SKM-1 treated with dmso at 0.1 percent for 144 hours (cell line): ENCODE data around the gene SREK1.
A peak's percentile ranks its signal among the peaks of the same experiment; 100 is the strongest.

Experiments used
- DNase-seq: peaks from one replicate; lab custom pipeline; 2025; ENCODE audit not compliant: unreplicated experiment; lab: John Stamatoyannopoulos, UW

Gene SREK1

GRCh38 chr5:66144074-66144833 lies at the start of gene SREK1:
TSS of gene SREK1 (plus strand) at chr5:66144300. CDS start at chr5:66144377, 77 bp downstream.
- DNase-seq = peak; percentile 88

GRCh38 chr5:66100851-66101250 lies 43.2 kb upstream of the SREK1 start:
- no peak for DNase-seq

GRCh38 chr5:66113160-66113559 lies 30.9 kb upstream of the SREK1 start:
- DNase-seq = no peak

GRCh38 chr5:66118304-66118703 lies 25.8 kb upstream of the SREK1 start:
- no peak for DNase-seq

- DNase-seq = no peak
Observed at GRCh38 chr5:66122379-66123034, 21.6 kb upstream of the SREK1 start.

- no peak for DNase-seq
Observed at GRCh38 chr5:66129144-66129543, 15.0 kb upstream of the SREK1 start.

GRCh38 chr5:66130493-66130892 lies 13.6 kb upstream of the SREK1 start:
- DNase-seq = no peak

- DNase-seq = no peak
Observed at GRCh38 chr5:66134407-66134861, 9.7 kb upstream of the SREK1 start.

GRCh38 chr5:66136053-66136452 lies 8.0 kb upstream of the SREK1 start:
- no peak for DNase-seq

- peak; percentile 26 for DNase-seq
Observed at GRCh38 chr5:66136944-66137343, 7.2 kb upstream of the SREK1 start.

- no peak for DNase-seq
Observed at GRCh38 chr5:66138637-66139317, 5.3 kb upstream of the SREK1 start.

- no peak for DNase-seq
Observed at GRCh38 chr5:66139318-66139712, 4.8 kb upstream of the SREK1 start.

GRCh38 chr5:66142417-66142816 lies 1.7 kb upstream of the SREK1 start:
- no peak for DNase-seq

- no peak for DNase-seq
Observed at GRCh38 chr5:66143473-66144073, 527 bp upstream of the SREK1 start.

GRCh38 chr5:66144834-66145390 lies 812 bp downstream of the SREK1 start:
- no peak for DNase-seq

- DNase-seq = no peak
Observed at GRCh38 chr5:66145737-66146136, 1.6 kb downstream of the SREK1 start.

GRCh38 chr5:66149950-66150349 lies 5.8 kb downstream of the SREK1 start:
- DNase-seq = no peak

- DNase-seq = no peak
Observed at GRCh38 chr5:66151030-66151429, 6.9 kb downstream of the SREK1 start.

GRCh38 chr5:66151491-66151890 lies 7.4 kb downstream of the SREK1 start:
- no peak for DNase-seq

GRCh38 chr5:66157046-66157445 lies 12.9 kb downstream of the SREK1 start:
- no peak for DNase-seq

- no peak for DNase-seq
Observed at GRCh38 chr5:66161356-66161755, 17.3 kb downstream of the SREK1 start.
